HG02938 (cell line): ENCODE measurements around the gene R3HDM1.
"Not testable (repeated sequence)": the region's sequence is repeated elsewhere in the genome, so short reads cannot be mapped to it uniquely, and the experiment has no call there.

Experiments used
- ATAC-seq: cut with Tn5 transposase; IDR thresholded peaks from one replicate; pipeline ENCODE4 v1.9.1; 2021; ENCODE audit warnings: mild to moderate bottlenecking, moderate library complexity; ENCODE audit not compliant: unreplicated experiment

Gene R3HDM1

GRCh38 chr2:135563793-135564192 is 32.5 kb downstream of the R3HDM1 start:
- no peak for ATAC-seq

- no peak for ATAC-seq
Observed at GRCh38 chr2:135570884-135571283, 39.6 kb downstream of the R3HDM1 start.

GRCh38 chr2:135573620-135574019 is 42.3 kb downstream of the R3HDM1 start:
- no peak for ATAC-seq

GRCh38 chr2:135581282-135581681 is 50.0 kb downstream of the R3HDM1 start:
- no peak for ATAC-seq

GRCh38 chr2:135582383-135582782 is 51.1 kb downstream of the R3HDM1 start:
- no peak for ATAC-seq

- ATAC-seq = no peak
Observed at GRCh38 chr2:135585586-135585985, 54.3 kb downstream of the R3HDM1 start.

GRCh38 chr2:135586148-135586547 is 54.9 kb downstream of the R3HDM1 start:
- ATAC-seq = peak; percentile 74

GRCh38 chr2:135587958-135588357 is 56.7 kb downstream of the R3HDM1 start:
- ATAC-seq = no peak

- ATAC-seq = no peak
Observed at GRCh38 chr2:135590619-135591260, 59.5 kb downstream of the R3HDM1 start.

- no peak for ATAC-seq
Observed at GRCh38 chr2:135600915-135601314, 69.6 kb downstream of the R3HDM1 start.

- ATAC-seq = no peak
Observed at GRCh38 chr2:135603543-135603942, 72.3 kb downstream of the R3HDM1 start.

GRCh38 chr2:135607561-135607960 is 76.3 kb downstream of the R3HDM1 start:
- no peak for ATAC-seq

- no peak for ATAC-seq
Observed at GRCh38 chr2:135612319-135612718, 81.0 kb downstream of the R3HDM1 start.

GRCh38 chr2:135615404-135615803 is 84.1 kb downstream of the R3HDM1 start:
- ATAC-seq = no peak

GRCh38 chr2:135617501-135618015 is 86.3 kb downstream of the R3HDM1 start:
- ATAC-seq = no peak

GRCh38 chr2:135620198-135620597 is 88.9 kb downstream of the R3HDM1 start:
- no peak for ATAC-seq

- ATAC-seq = no peak
Observed at GRCh38 chr2:135629520-135629919, 98.2 kb downstream of the R3HDM1 start.

GRCh38 chr2:135630034-135630433 is 98.8 kb downstream of the R3HDM1 start:
- ATAC-seq = not testable (repeated sequence)

- ATAC-seq = no peak
Observed at GRCh38 chr2:135630488-135630887, 99.2 kb downstream of the R3HDM1 start.

GRCh38 chr2:135633582-135633981 is 102.3 kb downstream of the R3HDM1 start:
- ATAC-seq = no peak

GRCh38 chr2:135635212-135635835 is 104.0 kb downstream of the R3HDM1 start:
- ATAC-seq = no peak

GRCh38 chr2:135636982-135637381 is 105.7 kb downstream of the R3HDM1 start:
- no peak for ATAC-seq
